HUDEP-2 (cell line): ENCODE data around the gene CRYBG1.

Source experiments
- DNase-seq, 76 experiments: peaks; one replicate each; lab custom pipeline; 2025; ENCODE audit not compliant: unreplicated experiment in 76 of 76; lab: John Stamatoyannopoulos, UW

Gene CRYBG1

DNA sequence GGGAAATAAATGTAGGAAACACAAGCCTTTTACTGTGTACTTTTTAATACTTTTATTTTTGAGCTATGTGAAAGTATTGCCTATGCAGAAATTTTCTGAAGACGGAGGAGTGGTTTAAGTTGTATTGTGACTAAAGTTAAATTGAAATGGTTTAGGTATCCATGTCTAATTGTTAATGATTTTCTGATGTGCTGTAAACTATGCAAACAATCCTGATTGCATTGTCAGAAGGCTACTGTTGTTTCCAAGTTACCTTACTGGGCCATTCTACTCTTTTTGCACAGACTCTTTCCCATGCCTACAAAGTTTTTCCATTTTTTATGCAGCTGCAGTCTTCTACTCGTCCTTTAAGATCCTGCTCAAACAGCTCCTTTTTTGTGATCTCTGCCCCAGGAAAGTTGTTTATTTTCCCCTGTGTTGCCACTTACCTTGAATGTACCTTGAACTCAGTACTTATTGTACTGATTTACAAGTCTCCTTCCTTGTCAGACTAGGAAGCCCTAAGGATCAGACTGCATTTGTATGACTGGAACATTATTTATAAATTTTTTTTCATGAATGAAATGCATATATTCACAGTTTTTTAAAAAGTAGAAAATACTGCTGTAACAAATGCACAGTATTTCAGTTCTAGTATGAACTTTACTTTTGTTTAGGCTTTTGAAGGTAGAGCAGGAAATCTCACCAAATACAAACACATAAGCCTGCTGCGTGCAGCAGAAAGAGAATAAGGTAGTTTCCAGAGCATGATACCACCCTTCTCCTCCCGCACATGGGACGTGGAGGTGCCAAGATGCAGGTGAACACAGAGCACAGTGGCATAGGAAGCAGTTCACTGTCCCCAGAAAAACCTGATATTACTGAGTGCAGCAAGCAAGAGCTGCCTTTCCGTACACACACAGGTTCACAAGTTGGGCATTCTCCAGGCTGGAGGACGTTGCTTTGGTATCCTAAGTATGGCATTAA is 97.8 kb downstream of the CRYBG1 start:
- no peak for DNase-seq

DNA sequence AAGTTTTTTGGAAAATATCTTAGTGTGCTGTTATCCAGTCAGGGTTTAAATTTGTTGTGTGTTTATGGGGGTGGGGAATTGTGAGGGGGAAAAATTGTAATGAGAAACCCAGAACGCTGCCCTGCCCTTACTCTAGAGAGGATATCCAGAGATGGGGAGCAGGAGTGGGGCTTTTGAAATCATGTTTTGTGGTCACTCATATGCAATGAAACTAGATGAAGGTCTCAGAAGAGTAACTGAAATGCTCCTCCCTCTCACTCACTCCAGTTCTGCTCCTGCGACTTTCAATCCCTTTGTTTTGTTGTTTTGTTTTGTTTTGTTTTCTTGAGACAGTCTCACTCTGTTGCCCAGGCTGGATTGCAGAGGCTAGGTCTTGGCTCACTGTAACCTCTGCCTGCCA is 100.0 kb downstream of the CRYBG1 start:
- DNase-seq = no peak

DNA sequence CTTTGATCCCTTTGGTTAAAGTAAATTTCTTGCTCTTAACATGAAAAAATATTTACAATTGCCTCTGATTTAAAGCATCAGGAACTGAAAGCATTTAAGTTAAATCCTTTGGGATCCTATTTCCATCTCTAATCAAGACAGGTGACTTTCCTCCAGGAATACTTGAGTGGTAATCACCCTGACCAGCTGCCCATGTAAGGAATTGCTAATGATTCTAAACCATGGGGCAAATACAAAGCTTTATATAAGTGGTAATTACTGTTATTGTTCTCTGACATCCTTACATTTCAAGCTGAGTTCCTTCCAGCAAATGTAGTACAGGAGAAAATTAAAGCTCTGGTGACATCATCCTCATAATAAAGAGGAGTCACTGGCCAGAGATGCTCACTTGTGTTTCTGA is 100.6 kb downstream of the CRYBG1 start:
- no peak for DNase-seq

DNA sequence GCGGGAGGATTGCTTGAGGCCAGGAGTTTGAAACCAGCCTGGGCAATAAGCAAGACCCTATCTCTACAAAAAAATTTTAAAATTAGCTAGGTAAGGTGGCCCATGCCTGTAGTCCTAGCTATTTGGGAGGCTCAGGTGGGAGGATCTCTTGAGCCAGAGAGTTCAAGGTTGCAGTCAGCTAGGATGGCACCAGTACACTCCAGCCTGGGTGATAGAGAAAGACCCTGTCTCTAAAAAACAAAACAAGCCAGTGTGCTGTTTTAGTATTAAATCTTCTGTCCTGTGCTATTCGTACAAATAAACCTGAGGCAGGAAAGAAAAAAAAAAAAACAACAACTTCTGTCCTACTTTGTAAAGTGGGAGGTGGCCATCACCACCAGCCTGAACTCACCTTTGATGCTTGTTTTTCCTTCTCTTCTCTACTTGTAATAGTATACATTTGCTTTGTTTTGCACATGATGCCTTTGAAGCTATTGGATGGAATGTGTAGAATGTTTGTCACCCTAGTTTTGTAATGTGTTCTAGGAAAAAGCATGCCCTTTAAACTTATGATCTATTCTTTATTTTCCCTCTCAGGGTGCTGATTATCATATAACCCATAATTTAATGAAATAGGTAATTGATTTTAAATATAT is 102.5 kb downstream of the CRYBG1 start:
- no peak for DNase-seq

DNA sequence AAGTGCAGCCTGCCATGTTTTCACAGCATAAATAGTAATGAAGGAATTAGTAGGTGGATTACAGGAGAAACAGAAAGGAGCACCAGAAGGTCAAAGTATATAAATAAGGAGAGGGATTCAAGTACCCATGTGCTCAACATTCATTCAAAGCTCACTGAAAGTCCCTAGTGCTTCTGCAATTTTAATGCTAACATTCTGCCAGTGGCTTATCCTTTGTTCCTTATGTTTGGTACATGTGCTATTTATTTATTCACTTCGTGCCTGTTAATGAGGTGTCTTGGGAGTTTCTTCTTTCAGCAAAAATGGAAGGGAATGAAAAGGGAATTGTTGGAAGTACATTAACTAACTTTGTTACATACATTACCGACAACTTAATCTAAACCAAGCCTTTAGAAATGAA is 105.7 kb downstream of the CRYBG1 start:
- no peak for DNase-seq

DNA sequence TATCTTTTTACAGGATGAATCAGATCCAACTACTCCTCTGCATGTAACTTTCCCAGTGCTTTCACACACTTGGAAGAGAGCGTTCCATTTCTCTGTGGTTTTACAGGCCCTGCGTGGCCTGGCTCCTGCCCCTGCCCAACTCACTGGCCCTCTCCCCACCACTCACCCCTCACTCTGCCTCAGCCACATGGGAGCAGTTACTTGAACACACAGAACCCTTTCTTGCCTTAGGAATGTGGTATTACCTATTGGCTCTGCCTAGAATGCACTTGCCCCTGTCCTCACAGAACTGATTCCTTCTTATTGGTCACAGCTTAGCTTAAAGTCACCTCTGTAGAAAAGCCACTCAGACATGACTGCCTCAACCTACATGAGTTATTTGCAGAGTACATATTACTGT is 108.4 kb downstream of the CRYBG1 start:
- no peak for DNase-seq

DNA sequence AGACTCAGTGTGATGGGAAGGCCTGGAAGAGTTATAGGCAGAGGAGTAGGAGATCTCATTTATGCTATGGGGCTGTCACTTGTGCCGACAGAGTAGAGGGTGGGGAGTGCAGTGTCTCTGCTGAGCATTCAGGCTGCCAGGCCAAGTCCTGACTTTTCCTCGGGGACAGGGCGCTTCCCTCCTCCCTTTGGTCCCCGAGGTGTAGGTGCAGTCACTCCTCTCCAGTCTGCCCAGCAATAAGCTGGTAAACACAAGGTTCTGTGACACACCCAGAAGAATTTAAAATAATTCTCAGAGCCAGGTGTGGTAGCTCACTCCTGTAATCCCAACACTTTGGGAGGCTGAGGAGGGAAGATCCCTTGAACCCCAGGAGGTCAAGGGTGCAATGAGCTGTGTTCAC is 109.4 kb downstream of the CRYBG1 start:
- DNase-seq = no peak

DNA sequence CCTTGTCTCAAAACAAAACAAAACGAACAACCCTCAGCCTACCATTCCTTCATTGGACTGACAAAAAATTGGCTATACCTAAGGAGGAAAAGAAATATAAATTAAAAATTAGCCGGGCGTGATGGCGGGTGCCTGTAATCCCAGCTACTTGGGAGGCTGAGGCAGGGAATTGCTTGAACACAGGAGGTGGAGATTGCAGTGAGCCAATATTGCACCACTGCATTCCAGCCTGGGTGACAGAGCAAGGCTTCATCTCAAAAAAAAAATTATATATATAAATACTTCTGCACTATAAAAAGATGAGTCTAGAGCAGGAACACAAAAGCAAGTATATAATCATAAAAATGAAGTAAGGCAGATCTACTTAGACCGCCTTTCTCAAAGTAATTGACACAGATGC is 109.8 kb downstream of the CRYBG1 start:
- DNase-seq = no peak

DNA sequence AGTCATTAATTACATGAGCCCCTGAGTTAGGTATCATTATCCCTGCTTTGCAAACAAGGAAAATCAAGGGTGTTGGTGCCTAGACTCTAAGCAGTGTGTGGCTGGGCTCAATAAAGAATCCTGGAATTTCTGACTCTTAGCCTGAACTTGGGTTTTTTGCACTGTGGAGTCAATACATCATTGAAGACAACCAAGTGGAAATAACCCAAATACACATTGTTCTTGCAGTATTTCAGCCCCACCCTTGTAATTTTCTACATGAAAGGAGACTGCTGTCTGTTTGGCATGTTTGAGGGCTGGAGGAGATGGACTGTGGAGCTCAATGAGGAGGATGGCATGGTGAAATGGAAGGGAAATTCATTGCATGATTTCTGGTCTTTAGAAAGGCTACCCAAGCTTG is 110.3 kb downstream of the CRYBG1 start:
- no peak for DNase-seq

DNA sequence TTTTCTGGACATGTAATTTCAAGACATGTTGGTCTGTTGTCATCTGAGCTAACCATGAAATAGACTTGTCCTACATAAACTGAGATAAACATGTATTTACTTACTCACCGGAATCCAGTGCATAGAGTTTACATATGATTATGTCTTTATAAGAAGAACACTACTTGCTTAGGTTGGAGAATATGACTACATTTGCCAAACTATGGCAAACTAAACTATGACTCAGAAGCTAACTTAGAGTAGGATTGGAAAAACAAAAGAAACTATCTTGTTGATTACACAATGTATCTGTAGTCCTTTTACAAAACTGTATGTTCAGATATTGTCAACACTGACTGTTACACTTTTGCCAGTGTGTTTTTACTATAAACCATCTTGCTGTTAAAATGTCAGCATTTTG is 113.3 kb downstream of the CRYBG1 start:
- no peak for DNase-seq

DNA sequence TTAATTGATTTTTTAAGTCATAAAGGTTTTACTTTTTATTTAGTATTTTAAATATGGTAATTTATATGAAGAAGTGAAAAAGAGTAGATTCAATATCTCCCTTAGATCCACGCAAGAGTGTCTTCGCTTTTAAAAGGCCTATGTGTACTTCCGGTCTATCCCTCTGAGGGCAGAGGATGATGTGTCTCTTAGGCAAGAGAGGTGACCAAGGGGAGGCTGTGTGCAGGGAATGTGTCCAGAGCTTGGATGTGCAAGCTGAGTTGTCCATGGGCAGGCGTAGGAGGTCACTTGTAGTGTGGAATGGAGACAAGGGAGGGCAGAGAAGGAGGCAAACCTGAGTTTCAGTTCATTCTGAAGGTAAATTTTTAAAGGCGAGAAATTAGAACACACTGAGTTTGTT is 113.9 kb downstream of the CRYBG1 start:
- no peak for DNase-seq

DNA sequence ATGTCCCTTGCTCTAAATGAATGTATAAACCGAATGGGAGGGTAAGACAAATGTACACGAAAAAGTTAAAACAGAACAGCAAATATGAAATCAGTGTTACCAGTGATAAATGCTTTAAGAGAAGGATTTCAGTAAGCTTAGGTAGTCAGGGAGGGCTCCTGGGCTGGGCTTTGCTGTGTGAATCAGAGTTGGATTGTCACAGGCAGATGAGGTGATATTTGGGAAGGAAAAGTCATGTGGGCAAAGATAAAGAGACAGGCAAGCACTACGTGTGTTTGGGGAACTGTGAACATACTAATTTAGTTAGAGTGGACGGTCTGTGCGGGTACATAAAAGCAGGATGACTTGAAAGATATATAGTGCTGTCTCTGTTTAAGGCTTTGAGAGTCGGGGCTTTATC is 114.8 kb downstream of the CRYBG1 start:
- DNase-seq = peak in 1 of 76 experiments; percentile 30

DNA sequence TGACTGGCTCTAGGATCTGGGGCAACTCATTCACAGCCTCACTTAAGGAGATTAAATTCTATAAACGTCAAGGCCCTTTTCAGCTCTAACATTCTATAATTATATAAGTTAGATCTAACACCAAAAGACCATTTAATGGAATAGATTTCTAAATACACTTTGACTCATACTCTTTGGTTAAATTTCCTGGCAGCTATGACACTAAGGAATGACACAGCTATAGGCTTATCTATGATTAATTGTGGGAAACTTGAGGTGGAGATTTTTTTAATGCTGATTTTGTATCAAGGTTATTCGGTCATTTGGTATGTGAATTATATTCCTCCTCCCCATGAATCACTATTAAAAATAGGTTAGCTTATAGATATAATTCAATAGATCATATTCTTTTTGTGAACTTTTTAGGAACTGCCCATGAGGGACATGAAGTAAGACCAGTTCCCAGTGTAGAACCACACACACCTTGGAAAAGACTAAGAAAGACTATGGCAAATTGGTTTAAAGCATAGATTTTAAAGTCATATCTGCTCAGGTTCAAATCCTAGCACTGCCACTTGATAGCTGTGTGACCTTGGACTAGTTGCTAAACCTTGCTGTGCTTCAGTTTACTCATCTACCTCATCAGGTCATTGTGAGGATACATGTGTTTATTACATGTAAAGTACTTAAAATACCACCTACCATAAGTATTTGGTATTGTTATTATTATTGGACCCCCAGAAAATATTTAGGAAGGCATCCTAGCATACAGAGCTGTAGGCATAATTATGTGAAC is 116.0 kb downstream of the CRYBG1 start:
- no peak for DNase-seq

DNA sequence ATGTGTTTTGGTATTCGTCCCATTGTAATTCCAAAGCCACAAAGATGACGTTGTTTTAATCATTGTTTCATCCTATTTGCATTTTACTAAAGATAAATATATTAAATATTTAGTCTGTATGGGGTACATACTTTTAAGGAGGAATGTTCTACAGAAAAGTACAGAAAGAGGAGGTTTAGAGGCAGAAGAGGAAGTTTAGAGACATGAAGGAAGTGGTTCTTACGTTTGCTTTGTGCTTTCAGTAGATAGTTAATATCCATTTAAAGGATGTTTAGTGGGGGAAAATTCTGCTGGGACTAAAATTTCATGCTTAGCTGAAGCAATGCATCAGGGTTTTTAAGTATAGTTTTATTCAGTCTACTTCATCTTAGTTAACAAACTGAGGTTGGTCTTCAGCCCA is 116.6 kb downstream of the CRYBG1 start:
- DNase-seq = no peak

DNA sequence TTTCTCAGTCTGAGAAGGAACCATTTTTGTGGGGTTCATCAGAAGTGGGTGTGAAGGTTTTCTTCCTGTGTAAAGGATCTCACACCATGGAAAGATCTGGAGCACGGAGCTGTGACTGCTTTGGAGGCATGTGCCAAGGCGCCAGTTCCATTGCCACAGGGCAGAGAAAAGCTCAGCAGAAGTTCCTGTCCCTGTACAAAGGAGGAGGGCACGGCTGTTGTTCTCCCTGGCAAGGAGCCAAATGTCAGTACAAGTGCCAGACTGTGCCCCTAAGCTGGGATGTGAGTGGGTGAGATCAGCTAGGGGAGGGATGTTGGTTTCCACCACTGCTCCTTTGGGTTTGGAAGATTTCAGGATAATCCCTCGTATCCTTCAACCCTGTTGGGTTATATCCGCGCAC is 117.3 kb downstream of the CRYBG1 start:
- peak in 9 of 76 experiments; percentile 12 to 30 (median 15) for DNase-seq

DNA sequence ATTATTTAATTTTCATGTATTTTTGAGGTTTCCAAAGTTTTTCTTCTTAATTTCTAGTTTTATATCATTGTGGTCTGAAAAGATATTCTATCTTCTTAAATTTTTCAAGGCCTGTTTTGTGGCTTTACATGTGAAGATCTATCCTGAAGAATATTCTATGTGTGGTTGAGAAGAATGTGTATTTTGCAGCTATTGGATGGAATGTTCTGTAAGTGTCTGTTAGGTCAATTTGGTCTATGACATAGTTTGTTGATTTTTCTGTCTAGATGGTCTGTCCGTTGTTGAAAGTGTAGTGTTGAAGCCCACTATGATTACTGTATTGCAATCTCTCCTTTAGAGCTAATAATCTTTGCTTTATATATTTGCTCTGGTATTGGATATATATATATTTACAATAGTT is 125.7 kb downstream of the CRYBG1 start:
- DNase-seq = no peak

DNA sequence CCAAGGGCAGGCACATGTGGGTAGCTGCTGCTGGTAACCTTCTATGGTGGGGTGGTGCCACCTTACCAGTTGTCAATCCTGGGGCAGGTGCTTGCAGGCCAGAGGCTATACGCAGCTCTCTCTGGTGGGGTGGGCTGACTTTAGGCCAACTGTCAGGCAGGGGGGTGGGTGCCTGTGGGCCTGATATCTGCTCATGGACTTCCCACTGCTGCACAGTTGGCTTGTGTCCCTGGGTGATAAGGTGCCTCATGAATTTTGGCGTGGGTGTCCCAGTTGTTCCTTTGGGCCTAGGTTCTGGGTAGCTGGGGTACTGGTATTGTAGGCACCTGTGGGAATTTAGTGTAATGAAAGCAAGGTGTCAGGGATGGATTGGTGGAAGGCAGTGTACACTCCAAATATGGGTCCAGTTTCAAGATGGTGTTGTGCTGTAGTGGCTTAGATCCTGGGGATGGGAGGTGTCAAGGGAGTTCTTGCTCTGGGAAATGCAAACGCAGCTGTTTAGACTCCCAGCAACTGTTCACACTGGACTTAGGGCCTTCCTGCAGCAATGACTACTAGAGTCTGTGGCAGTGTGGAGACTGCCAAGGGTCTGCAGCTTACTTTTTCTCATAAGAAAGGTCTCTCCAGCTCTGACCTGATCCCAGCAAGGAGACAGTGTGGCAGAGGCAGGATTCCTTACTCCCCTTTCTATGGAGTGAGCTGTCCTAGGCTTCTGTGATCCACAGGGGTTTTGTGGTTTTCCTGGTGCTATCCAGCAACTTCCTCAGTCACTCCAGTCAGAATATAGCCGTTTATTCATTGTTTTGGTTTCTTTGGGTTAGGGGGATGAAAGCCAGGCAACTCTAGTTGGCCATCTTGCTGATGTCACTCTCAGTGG is 128.2 kb downstream of the CRYBG1 start:
- peak in 75 of 76 experiments; percentile 69 to 99 (median 94) for DNase-seq

DNA sequence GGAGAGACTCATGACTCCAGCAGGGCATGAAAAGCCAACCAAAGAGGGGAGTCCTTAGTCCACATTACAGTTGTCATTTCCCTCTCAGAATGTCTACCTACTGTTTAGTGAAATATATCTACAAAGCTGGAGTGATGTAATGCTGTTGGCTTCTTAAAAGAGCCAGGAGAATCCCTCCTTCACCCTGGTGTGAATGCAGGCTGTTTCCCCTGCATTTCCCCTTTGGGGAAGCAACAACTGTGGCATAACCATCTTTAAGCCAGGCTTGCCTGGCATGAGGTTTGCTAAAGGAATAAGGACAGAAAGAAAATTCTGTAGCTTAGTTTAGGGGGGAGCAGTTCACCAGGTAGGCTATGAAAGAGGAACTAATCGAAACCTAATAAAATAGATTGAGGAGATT is 129.5 kb downstream of the CRYBG1 start:
- DNase-seq = peak in 3 of 76 experiments; percentile 24 to 29 (median 27)

DNA sequence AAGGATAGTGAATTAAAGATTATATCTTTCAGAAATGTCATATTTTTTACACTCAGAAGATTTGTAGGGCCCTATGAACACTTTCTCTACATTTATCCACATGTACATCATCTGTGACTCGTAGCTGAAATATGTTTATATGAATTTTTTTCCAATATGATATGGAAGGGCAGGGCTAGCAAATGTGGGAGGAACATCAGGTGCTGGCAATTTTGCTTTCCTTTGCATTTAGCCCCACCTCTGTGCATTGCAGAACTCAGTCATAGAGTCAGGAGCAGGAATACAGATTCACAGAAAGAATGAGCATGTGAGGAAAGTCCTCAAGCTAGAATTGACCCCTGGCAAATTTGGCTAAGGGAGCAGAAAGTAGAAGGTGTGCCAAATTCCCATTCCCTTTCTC is 129.9 kb downstream of the CRYBG1 start:
- peak in 4 of 76 experiments; percentile 14 to 44 (median 32) for DNase-seq

DNA sequence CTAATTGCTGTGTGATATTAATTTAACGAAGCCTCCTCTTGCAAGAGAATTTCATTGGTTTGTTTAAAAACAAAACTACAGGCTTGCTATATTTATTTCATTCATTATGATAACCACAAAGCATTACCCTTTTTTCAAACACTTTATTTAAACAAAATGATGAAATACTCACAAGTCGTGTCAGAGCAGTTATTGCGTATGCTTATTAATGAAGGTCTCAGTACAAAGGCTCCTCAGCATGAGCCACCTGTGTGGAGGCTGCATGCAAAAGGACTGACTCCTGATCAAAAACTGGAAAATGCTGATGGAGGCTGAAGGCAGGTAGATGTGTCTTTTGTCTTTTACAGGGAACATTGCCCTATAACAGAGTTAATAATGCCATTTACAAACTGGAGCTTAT is 130.5 kb downstream of the CRYBG1 start:
- no peak for DNase-seq
